HCT116 (cell line): ENCODE results near the gene LAMP1.

Source experiments
- EZH2 ChIP-seq: fragments of 200-600 bp; sonication (generic); IDR thresholded peaks from 2 replicates; pipeline ENCODE4 v1.6.1; 2017; ENCODE audit warnings: antibody characterized with exemption, mixed run types
- POLR2A ChIP-seq: IDR thresholded peaks from 2 replicates; pipeline ENCODE4 v1.7.0; 2011; ENCODE audit warnings: borderline replicate concordance; ENCODE audit not compliant: insufficient read depth, insufficient read length; ENCODE audit errors: extremely low read depth
- POLR2AphosphoS5 ChIP-seq: IDR thresholded peaks from 2 replicates; pipeline ENCODE4 v1.6.1; 2011; ENCODE audit warnings: mild to moderate bottlenecking, low read depth, low read length, moderate library complexity
- SIN3A ChIP-seq: IDR thresholded peaks from 2 replicates; pipeline ENCODE4 v1.6.1; 2012; ENCODE audit warnings: low read depth
- TCF7L2 ChIP-seq: IDR thresholded peaks from 2 replicates; pipeline ENCODE4 v1.7.0; 2011; ENCODE audit warnings: borderline replicate concordance, inconsistent platforms; ENCODE audit not compliant: insufficient read depth, insufficient read length; ENCODE audit errors: extremely low read depth
- YY1 ChIP-seq: IDR thresholded peaks from 2 replicates; pipeline ENCODE4 v1.6.1; 2011; ENCODE audit warnings: low read length, low read depth, moderate library complexity, mild to moderate bottlenecking; ENCODE audit not compliant: insufficient replicate concordance; ENCODE audit errors: extremely low read depth
- TF ChIP-seq, protein P1 (sequence below), 3 experiments: fragments of 200-600 bp in 1 of 3; sonication (generic) in 1 of 3; IDR thresholded peaks in 2 of 3; conservative IDR thresholded peaks in 1 of 3; 2 replicates each; pipeline ENCODE4 v1.5.1; 2012 to 2017; ENCODE audit warnings: low read depth in 2 of 3, low read length in 2 of 3, antibody characterized with exemption in 1 of 3, borderline replicate concordance in 1 of 3, control low read depth in 1 of 3, mild to moderate bottlenecking in 1 of 3, mixed read lengths in 1 of 3, mixed run types in 1 of 3, moderate library complexity in 1 of 3; ENCODE audit not compliant: insufficient read depth in 1 of 3
- TF ChIP-seq, protein P2 (sequence below): IDR thresholded peaks from 2 replicates; pipeline ENCODE4 v1.6.1; 2012; ENCODE audit warnings: low read depth

DNA sequence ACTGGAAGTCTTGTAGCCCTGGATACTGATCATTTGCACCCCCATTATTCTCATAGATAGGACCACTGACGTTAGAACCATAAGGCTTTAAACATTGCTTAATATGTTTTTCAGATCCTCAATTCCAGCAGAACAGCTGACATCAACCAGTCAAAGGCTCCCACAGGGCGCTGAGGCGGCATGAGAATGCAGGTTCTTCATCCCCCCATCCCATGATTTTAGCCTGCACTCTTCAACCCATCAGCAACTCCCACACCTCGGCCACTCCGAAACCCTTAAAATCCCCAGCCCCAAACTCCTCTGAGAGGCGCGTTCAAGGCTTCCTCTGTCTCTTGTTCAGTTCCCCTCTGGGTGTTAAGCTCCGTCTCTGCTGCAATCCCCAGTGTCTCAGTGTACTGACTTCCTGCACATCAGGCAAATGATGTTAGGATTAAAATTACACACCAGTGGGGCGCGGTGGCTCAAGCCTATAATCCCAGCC lies 24.3 kb upstream of the LAMP1 start:
- TF ChIP-seq, protein P1, sequence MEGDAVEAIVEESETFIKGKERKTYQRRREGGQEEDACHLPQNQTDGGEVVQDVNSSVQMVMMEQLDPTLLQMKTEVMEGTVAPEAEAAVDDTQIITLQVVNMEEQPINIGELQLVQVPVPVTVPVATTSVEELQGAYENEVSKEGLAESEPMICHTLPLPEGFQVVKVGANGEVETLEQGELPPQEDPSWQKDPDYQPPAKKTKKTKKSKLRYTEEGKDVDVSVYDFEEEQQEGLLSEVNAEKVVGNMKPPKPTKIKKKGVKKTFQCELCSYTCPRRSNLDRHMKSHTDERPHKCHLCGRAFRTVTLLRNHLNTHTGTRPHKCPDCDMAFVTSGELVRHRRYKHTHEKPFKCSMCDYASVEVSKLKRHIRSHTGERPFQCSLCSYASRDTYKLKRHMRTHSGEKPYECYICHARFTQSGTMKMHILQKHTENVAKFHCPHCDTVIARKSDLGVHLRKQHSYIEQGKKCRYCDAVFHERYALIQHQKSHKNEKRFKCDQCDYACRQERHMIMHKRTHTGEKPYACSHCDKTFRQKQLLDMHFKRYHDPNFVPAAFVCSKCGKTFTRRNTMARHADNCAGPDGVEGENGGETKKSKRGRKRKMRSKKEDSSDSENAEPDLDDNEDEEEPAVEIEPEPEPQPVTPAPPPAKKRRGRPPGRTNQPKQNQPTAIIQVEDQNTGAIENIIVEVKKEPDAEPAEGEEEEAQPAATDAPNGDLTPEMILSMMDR (IDR thresholded peaks at IDR 0.05 in 2 of 3, conservative IDR thresholded peaks at IDR 0.05 in 1 of 3; ENCODE audit: borderline replicate concordance in 1 of 3, insufficient read depth in 1 of 3, low read depth in 2 of 3, low read length in 2 of 3) = no peak
- TF ChIP-seq POLR2AphosphoS5 = no peak
- no peak for TF ChIP-seq EZH2
- no peak for TF ChIP-seq YY1
- TF ChIP-seq, protein P2, sequence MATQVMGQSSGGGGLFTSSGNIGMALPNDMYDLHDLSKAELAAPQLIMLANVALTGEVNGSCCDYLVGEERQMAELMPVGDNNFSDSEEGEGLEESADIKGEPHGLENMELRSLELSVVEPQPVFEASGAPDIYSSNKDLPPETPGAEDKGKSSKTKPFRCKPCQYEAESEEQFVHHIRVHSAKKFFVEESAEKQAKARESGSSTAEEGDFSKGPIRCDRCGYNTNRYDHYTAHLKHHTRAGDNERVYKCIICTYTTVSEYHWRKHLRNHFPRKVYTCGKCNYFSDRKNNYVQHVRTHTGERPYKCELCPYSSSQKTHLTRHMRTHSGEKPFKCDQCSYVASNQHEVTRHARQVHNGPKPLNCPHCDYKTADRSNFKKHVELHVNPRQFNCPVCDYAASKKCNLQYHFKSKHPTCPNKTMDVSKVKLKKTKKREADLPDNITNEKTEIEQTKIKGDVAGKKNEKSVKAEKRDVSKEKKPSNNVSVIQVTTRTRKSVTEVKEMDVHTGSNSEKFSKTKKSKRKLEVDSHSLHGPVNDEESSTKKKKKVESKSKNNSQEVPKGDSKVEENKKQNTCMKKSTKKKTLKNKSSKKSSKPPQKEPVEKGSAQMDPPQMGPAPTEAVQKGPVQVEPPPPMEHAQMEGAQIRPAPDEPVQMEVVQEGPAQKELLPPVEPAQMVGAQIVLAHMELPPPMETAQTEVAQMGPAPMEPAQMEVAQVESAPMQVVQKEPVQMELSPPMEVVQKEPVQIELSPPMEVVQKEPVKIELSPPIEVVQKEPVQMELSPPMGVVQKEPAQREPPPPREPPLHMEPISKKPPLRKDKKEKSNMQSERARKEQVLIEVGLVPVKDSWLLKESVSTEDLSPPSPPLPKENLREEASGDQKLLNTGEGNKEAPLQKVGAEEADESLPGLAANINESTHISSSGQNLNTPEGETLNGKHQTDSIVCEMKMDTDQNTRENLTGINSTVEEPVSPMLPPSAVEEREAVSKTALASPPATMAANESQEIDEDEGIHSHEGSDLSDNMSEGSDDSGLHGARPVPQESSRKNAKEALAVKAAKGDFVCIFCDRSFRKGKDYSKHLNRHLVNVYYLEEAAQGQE = no peak
- TF ChIP-seq SIN3A = no peak
- no peak for TF ChIP-seq TCF7L2
- TF ChIP-seq POLR2A = no peak
